Measurements from ENCODE around the gene OTX1. TPM values are rescaled to one million over a fixed set of nuclear protein-coding genes. Genes with fewer than 3 reads are reported as not detected.

The OTX1 gene
- total and polyA plus RNA-seq, 9 of the 15 experiments (the other 6 are each of a cell fraction or from before 2014, with no cell fraction given), result 0.18 to 7.1 (median 0.58) TPM

DNA sequence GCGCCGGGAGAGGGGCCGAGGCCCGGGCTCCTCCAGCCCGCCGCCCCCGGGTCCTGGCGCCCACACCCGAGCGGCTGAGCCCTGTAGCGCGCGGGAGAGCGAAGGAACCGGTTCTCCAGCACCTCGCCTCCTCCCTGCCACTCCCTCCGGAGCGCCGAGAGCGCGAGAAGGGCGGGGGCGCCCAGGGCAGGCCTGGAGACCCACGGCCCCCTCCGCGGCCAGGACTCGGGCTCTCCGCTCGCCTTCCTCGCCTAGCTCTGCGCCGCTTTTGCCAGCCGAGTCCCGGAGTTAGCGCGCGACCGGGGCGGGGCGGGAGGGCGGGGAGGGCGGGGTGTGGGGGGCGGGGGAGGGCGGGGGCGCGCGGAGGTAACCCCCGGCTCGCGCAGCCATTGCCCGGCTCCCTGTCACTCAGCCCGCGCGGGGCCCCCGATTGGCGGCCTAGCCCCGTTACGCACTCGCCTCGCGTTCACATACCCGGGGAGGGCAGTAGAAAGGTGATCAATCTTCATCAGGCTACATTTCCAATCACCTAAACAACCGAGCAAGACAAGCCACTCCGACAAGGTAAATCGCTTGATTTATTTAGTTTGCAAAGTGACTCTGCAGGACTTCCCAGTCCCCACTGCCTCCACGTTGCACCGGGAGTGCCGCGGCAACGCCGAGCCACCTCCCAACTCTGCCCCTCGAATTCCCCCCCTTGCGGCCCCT lies at the start of gene OTX1 (continued):
- TF ChIP-seq TAF7 (tag; IDR thresholded peaks at IDR 0.05) (peak; percentile 39; the same call in 1 of the 2 replicates), HNRNPL (IDR thresholded peaks at IDR 0.05; ENCODE audit: low read depth, low read length) (0 out of 2 replicates have a peak, but pooled peaks have one; percentile 22), NR2C2 (CRISPR knock-in tag; IDR thresholded peaks at IDR 0.05) (no peak), NR2C2 (tag; IDR thresholded peaks at IDR 0.05) (peak; percentile 31; the same call in 1 of the 2 replicates), ILF3 (IDR thresholded peaks at IDR 0.05; ENCODE audit: borderline replicate concordance) (no peak), ZNF707 (CRISPR knock-in tag; conservative IDR thresholded peaks at IDR 0.05) (no peak), TFAM (CRISPR knock-in tag; conservative IDR thresholded peaks at IDR 0.05) (no peak), CBFA2T3 (IDR thresholded peaks at IDR 0.05) (no peak), MCM7 (IDR thresholded peaks at IDR 0.05) (no peak), KDM4B (IDR thresholded peaks at IDR 0.05; ENCODE audit: borderline replicate concordance in 2 of 2, low read depth in 1 of 2) (no peak), ARHGAP35 (IDR thresholded peaks at IDR 0.05; ENCODE audit: partially characterized antibody) (no peak)
- TF ChIP-seq, protein P1, sequence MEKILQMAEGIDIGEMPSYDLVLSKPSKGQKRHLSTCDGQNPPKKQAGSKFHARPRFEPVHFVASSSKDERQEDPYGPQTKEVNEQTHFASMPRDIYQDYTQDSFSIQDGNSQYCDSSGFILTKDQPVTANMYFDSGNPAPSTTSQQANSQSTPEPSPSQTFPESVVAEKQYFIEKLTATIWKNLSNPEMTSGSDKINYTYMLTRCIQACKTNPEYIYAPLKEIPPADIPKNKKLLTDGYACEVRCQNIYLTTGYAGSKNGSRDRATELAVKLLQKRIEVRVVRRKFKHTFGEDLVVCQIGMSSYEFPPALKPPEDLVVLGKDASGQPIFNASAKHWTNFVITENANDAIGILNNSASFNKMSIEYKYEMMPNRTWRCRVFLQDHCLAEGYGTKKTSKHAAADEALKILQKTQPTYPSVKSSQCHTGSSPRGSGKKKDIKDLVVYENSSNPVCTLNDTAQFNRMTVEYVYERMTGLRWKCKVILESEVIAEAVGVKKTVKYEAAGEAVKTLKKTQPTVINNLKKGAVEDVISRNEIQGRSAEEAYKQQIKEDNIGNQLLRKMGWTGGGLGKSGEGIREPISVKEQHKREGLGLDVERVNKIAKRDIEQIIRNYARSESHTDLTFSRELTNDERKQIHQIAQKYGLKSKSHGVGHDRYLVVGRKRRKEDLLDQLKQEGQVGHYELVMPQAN (IDR thresholded peaks at IDR 0.05; ENCODE audit: borderline replicate concordance), result no peak
- TF ChIP-seq, protein P2, sequence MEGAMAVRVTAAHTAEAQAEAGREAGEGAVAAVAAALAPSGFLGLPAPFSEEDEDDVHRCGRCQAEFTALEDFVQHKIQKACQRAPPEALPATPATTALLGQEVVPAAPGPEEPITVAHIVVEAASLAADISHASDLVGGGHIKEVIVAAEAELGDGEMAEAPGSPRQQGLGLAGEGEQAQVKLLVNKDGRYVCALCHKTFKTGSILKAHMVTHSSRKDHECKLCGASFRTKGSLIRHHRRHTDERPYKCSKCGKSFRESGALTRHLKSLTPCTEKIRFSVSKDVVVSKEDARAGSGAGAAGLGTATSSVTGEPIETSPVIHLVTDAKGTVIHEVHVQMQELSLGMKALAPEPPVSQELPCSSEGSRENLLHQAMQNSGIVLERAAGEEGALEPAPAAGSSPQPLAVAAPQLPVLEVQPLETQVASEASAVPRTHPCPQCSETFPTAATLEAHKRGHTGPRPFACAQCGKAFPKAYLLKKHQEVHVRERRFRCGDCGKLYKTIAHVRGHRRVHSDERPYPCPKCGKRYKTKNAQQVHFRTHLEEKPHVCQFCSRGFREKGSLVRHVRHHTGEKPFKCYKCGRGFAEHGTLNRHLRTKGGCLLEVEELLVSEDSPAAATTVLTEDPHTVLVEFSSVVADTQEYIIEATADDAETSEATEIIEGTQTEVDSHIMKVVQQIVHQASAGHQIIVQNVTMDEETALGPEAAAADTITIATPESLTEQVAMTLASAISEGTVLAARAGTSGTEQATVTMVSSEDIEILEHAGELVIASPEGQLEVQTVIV (CRISPR knock-in tag; IDR thresholded peaks at IDR 0.05; ENCODE audit: borderline replicate concordance), result no peak
- TF ChIP-seq, protein P3, sequence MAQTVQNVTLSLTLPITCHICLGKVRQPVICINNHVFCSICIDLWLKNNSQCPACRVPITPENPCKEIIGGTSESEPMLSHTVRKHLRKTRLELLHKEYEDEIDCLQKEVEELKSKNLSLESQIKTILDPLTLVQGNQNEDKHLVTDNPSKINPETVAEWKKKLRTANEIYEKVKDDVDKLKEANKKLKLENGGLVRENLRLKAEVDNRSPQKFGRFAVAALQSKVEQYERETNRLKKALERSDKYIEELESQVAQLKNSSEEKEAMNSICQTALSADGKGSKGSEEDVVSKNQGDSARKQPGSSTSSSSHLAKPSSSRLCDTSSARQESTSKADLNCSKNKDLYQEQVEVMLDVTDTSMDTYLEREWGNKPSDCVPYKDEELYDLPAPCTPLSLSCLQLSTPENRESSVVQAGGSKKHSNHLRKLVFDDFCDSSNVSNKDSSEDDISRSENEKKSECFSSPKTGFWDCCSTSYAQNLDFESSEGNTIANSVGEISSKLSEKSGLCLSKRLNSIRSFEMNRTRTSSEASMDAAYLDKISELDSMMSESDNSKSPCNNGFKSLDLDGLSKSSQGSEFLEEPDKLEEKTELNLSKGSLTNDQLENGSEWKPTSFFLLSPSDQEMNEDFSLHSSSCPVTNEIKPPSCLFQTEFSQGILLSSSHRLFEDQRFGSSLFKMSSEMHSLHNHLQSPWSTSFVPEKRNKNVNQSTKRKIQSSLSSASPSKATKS (CRISPR knock-in tag; IDR thresholded peaks at IDR 0.05), result no peak
- TF ChIP-seq, protein P4, sequence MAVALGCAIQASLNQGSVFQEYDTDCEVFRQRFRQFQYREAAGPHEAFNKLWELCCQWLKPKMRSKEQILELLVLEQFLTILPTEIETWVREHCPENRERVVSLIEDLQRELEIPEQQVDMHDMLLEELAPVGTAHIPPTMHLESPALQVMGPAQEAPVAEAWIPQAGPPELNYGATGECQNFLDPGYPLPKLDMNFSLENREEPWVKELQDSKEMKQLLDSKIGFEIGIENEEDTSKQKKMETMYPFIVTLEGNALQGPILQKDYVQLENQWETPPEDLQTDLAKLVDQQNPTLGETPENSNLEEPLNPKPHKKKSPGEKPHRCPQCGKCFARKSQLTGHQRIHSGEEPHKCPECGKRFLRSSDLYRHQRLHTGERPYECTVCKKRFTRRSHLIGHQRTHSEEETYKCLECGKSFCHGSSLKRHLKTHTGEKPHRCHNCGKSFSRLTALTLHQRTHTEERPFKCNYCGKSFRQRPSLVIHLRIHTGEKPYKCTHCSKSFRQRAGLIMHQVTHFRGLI (CRISPR knock-in tag; IDR thresholded peaks at IDR 0.05), result no peak
